ENCODE results near the gene GALNT1. TPM values are rescaled to one million over a fixed set of nuclear protein-coding genes. Genes with fewer than 3 reads are reported as not detected.

Gene GALNT1
- total RNA-seq, 1 experiment from 2014 or later, result 77.9 TPM

- no peak overlapping the region for H4K8ac ChIP-seq (replicated peaks; ENCODE audit: insufficient read length, low read depth, low read length)
- Mint-ChIP-seq H3K4me3 (no peak overlapping the region), H3K36me3 (ENCODE audit: insufficient read depth in 1 of 3, low read depth in 3 of 3) (peaks cover 0 to 6% (median 0%) of the 10 kb centered on the region in 3 experiments; a peak in 4 of 7 replicates), H3K9me3 (peaks cover 2 to 9% of the 10 kb centered on the region in 2 experiments; a peak in 4 of 5 replicates), H3K27me3 (ENCODE audit: low read depth) (no peaks in the 10 kb centered on the region; the same call in 1 of the 2 replicates), H3K4me1 (peaks cover 4 to 16% of the 10 kb centered on the region in 2 experiments; a peak in 3 of 4 replicates), H3K27ac (no peak overlapping the region; a peak in 1 of 7 replicates)
- H3K4me1 ChIP-seq (ENCODE audit: insufficient read depth, low read length), result no peaks in the 10 kb centered on the region
- H4K91ac ChIP-seq (ENCODE audit: insufficient read length, low read depth, low read length), result no peak overlapping the region
- H2BK12ac ChIP-seq (ENCODE audit: insufficient read length, low read depth, low read length), result no peak overlapping the region
- no peaks in the 10 kb centered on the region for H3K79me2 ChIP-seq (ENCODE audit: insufficient read depth, low read length)
- no peaks in the 10 kb centered on the region for H3K23me2 ChIP-seq (ENCODE audit: insufficient read length, low read depth, low read length, poor library complexity, severe bottlenecking)
- H2BK120ac ChIP-seq (ENCODE audit: low read depth, low read length, poor library complexity, severe bottlenecking), result no peak overlapping the region
- no peak overlapping the region for H2BK15ac ChIP-seq (ENCODE audit: low read depth, low read length)
- TF ChIP-seq, protein P1, sequence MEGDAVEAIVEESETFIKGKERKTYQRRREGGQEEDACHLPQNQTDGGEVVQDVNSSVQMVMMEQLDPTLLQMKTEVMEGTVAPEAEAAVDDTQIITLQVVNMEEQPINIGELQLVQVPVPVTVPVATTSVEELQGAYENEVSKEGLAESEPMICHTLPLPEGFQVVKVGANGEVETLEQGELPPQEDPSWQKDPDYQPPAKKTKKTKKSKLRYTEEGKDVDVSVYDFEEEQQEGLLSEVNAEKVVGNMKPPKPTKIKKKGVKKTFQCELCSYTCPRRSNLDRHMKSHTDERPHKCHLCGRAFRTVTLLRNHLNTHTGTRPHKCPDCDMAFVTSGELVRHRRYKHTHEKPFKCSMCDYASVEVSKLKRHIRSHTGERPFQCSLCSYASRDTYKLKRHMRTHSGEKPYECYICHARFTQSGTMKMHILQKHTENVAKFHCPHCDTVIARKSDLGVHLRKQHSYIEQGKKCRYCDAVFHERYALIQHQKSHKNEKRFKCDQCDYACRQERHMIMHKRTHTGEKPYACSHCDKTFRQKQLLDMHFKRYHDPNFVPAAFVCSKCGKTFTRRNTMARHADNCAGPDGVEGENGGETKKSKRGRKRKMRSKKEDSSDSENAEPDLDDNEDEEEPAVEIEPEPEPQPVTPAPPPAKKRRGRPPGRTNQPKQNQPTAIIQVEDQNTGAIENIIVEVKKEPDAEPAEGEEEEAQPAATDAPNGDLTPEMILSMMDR (conservative IDR thresholded peaks at IDR 0.05), result no peak
- H3T11ph ChIP-seq (ENCODE audit: low read length), result no peak overlapping the region
- no peak overlapping the region for H3K23ac ChIP-seq (ENCODE audit: insufficient read length, low read depth, low read length)
- H3K56ac ChIP-seq (ENCODE audit: insufficient read length, low read depth, low read length), result no peak overlapping the region
- no peak overlapping the region for H2BK20ac ChIP-seq (ENCODE audit: low read depth, low read length, poor library complexity, severe bottlenecking)
- H3K79me1 ChIP-seq (ENCODE audit: insufficient read depth, low read depth, low read length, poor library complexity, severe bottlenecking), result no peaks in the 10 kb centered on the region
- no peak overlapping the region for H3K9ac ChIP-seq (ENCODE audit: extremely low read depth, insufficient read length, low read length)
- no peaks in the 10 kb centered on the region for H4K20me1 ChIP-seq (ENCODE audit: control insufficient read depth, insufficient read depth, insufficient read length)
- no peak overlapping the region for H3K4ac ChIP-seq (ENCODE audit: low read depth, low read length)
- no peak overlapping the region for H3K4me2 ChIP-seq (ENCODE audit: insufficient read depth, insufficient read length, low read length)
- no peak overlapping the region for H4K5ac ChIP-seq (ENCODE audit: insufficient read length, low read depth, low read length)
- no peak overlapping the region for H2AK5ac ChIP-seq (ENCODE audit: insufficient read length, low read length)
- H3K14ac ChIP-seq (ENCODE audit: insufficient read depth, low read length), result no peak overlapping the region
- no CpG with 5 or more reads among the region's 12 CpGs for WGBS (ENCODE audit: extremely low coverage, insufficient read length, low lambda C conversion rate)
- no peak for DNase-seq
- H3K27ac ChIP-seq (ENCODE audit: insufficient read length, low read depth, low read length), result no peak overlapping the region
- no peak overlapping the region for H2BK5ac ChIP-seq (ENCODE audit: insufficient read length, low read length)
- no peak overlapping the region for H2AFZ ChIP-seq (ENCODE audit: low read length)
- H3K9me3 ChIP-seq (ENCODE audit: control insufficient read depth, low read depth, low read length), result no peaks in the 10 kb centered on the region
- no peak overlapping the region for H3K18ac ChIP-seq (ENCODE audit: insufficient read length, low read depth, low read length)
- no peaks in the 10 kb centered on the region for H3K27me3 ChIP-seq (ENCODE audit: insufficient read depth, low read length)
Observed at GRCh38 chr18:35730691-35731370, 149.3 kb downstream of the GALNT1 start.
